Measurements from ENCODE around the gene RUNX1. TPM values are rescaled to one million over a fixed set of nuclear protein-coding genes. Genes with fewer than 3 reads are reported as not detected.

Gene RUNX1
- total and polyA plus RNA-seq, 3 experiments from 2014 or later: 22.0 to 41.5 (median 40.3) TPM

DNA sequence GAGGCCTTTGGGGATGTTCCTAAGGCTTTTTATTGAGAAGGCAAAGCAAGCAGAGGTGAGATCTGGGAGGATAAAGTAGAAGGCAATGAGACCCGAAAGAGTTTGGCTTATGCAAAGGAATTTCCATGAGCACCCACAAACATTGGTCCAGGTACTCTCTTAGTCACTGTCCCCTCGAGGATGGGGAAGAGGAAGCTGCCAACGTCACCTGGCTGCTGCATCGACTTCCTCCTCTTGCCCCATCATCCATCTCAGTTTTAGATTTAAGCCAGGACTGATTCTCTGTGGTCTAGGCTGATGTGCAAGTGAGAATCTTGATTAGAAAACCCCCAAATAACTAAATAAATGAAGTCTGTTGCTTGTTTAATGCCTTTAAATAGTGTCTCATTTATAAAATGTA is 28.7 kb downstream of the RUNX1 start:
- Histone ChIP-seq H3K27ac (ENCODE audit: low read depth, low read length) (no peak overlapping the region), H3K36me3 (ENCODE audit: insufficient read depth, low read length) (no peaks in the 10 kb centered on the region), H3K27me3 (ENCODE audit: insufficient read depth, low read length, poor library complexity, severe bottlenecking) (no peaks in the 10 kb centered on the region), H3K9me3 (ENCODE audit: low read length) (no peaks in the 10 kb centered on the region), H3K4me3 (ENCODE audit: low read length) (no peak overlapping the region), H3K4me1 (ENCODE audit: insufficient read depth, low read length) (peaks cover 79% of the 10 kb centered on the region)
- no peaks in the 10 kb centered on the region for H3K9me3 Mint-ChIP-seq
- peak overlapping the region; percentile 72 to 94 (median 88) for H3K27ac Mint-ChIP-seq
- peaks cover 80 to 97% (median 92%) of the 10 kb centered on the region in 3 donors for H3K4me1 Mint-ChIP-seq
- H3K27me3 Mint-ChIP-seq: no peaks in the 10 kb centered on the region
- ChIA-PET CTCF (no interaction called here), POLR2A (interaction anchor here (0.6 to 0.7 kb wide), 3 partner anchors 18 to 959 kb away, joined by 3 read pairs; no protein-coding TSS in a partner anchor)
- peak overlapping the region in 6 of 7 donors; percentile 4 to 57 (median 13) for H3K4me3 Mint-ChIP-seq
- DNase-seq: no peak
- H3K36me3 Mint-ChIP-seq: peaks cover 0 to 41% (median 9%) of the 10 kb centered on the region in 3 donors

GRCh38 chr21:35019631-35020032 is 29.5 kb downstream of the RUNX1 start:
- no peaks in the 10 kb centered on the region for H3K9me3 Mint-ChIP-seq
- no peaks in the 10 kb centered on the region for H3K27me3 ChIP-seq (ENCODE audit: insufficient read depth, low read length, poor library complexity, severe bottlenecking)
- no peak overlapping the region for H3K4me3 Mint-ChIP-seq
- CTCF ChIA-PET: interaction anchor here (1.3 to 1.9 kb wide), 2 partner anchors 77 to 130 kb away, joined by 3 to 4 read pairs; no protein-coding TSS in a partner anchor
- peak overlapping the region in 3 of 8 donors; percentile 71 to 79 (median 74) for H3K27ac Mint-ChIP-seq
- no peaks in the 10 kb centered on the region for H3K9me3 ChIP-seq (ENCODE audit: low read length)
- H3K36me3 Mint-ChIP-seq: peaks cover 0 to 47% (median 11%) of the 10 kb centered on the region in 3 donors
- DNase-seq: no peak
- H3K27ac ChIP-seq (ENCODE audit: low read depth, low read length): no peak overlapping the region
- no peaks in the 10 kb centered on the region for H3K36me3 ChIP-seq (ENCODE audit: insufficient read depth, low read length)
- no peaks in the 10 kb centered on the region for H3K27me3 Mint-ChIP-seq
- H3K4me3 ChIP-seq (ENCODE audit: low read length): no peak overlapping the region
- peaks cover 80 to 97% (median 92%) of the 10 kb centered on the region in 3 donors for H3K4me1 Mint-ChIP-seq
- H3K4me1 ChIP-seq (ENCODE audit: insufficient read depth, low read length): peaks cover 79% of the 10 kb centered on the region
- POLR2A ChIA-PET: no interaction called here

GRCh38 chr21:35017256-35017655 is 31.8 kb downstream of the RUNX1 start:
- Histone ChIP-seq H3K4me3 (ENCODE audit: low read length) (no peak overlapping the region), H3K4me1 (ENCODE audit: insufficient read depth, low read length) (peaks cover 71% of the 10 kb centered on the region), H3K27ac (ENCODE audit: low read depth, low read length) (no peak overlapping the region), H3K9me3 (ENCODE audit: low read length) (no peaks in the 10 kb centered on the region), H3K36me3 (ENCODE audit: insufficient read depth, low read length) (no peaks in the 10 kb centered on the region), H3K27me3 (ENCODE audit: insufficient read depth, low read length, poor library complexity, severe bottlenecking) (no peaks in the 10 kb centered on the region)
- Mint-ChIP-seq H3K36me3 (peaks cover 0 to 43% (median 8%) of the 10 kb centered on the region in 3 donors), H3K9me3 (no peaks in the 10 kb centered on the region), H3K27me3 (no peaks in the 10 kb centered on the region), H3K4me1 (peaks cover 80 to 97% (median 90%) of the 10 kb centered on the region in 3 donors), H3K4me3 (no peak overlapping the region), H3K27ac (peak overlapping the region; percentile 7 to 90 (median 60))
- DNase-seq: no peak
- CTCF ChIA-PET: interaction anchor here (3.1 kb wide), 1 partner anchor 9 kb away, joined by 8 read pairs; no protein-coding TSS in a partner anchor
- POLR2A ChIA-PET: interaction anchor here (1.0 kb wide), 1 partner anchor 28 kb away, joined by 5 read pairs; no protein-coding TSS in a partner anchor

- Mint-ChIP-seq H3K9me3 (no peaks in the 10 kb centered on the region), H3K27me3 (no peaks in the 10 kb centered on the region), H3K4me1 (peaks cover 80 to 97% (median 90%) of the 10 kb centered on the region in 3 donors), H3K27ac (peak overlapping the region; percentile 41 to 94 (median 80)), H3K4me3 (peak overlapping the region in 1 of 7 donors; percentile 79), H3K36me3 (peaks cover 0 to 42% (median 8%) of the 10 kb centered on the region in 3 donors)
- H3K9me3 ChIP-seq (ENCODE audit: low read length): no peaks in the 10 kb centered on the region
- H3K27ac ChIP-seq (ENCODE audit: low read depth, low read length): no peak overlapping the region
- no peak overlapping the region for H3K4me3 ChIP-seq (ENCODE audit: low read length)
- H3K27me3 ChIP-seq (ENCODE audit: insufficient read depth, low read length, poor library complexity, severe bottlenecking): no peaks in the 10 kb centered on the region
- H3K4me1 ChIP-seq (ENCODE audit: insufficient read depth, low read length): peaks cover 71% of the 10 kb centered on the region
- CTCF ChIA-PET: interaction anchor here (0.6 to 3.1 kb wide), 2 partner anchors 10 to 23 kb away, joined by 3 to 8 read pairs; no protein-coding TSS in a partner anchor
- DNase-seq: no peak
- H3K36me3 ChIP-seq (ENCODE audit: insufficient read depth, low read length): no peaks in the 10 kb centered on the region
- POLR2A ChIA-PET: interaction anchor here (1.0 kb wide), 1 partner anchor 28 kb away, joined by 5 read pairs; no protein-coding TSS in a partner anchor
These were observed 32.4 kb downstream of the RUNX1 start for GRCh38 chr21:35016517-35017188.

DNA sequence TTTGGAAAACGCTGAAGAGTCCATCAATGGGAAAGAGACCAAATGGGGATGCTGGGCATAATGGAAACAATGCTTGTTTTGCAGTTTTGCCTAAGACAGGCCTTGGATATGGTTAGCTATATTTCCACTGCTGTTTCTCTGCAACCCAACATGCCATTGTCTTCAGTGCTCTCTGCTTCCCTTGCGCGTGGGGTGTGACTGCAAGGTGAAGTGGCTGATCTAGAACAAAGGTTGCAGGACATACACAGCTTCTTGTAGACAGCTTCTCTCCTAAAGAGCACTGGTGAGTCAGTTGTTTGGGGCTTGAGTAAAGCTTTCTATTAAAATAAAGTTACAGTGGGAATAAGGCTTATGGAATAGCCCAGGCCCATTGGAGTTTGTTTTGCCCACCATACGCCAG is 33.0 kb downstream of the RUNX1 start:
- no peak overlapping the region for H3K27ac ChIP-seq (ENCODE audit: low read depth, low read length)
- Mint-ChIP-seq H3K36me3 (peaks cover 0 to 40% (median 8%) of the 10 kb centered on the region in 3 donors), H3K27me3 (no peaks in the 10 kb centered on the region), H3K4me3 (no peak overlapping the region), H3K4me1 (peaks cover 80 to 97% (median 90%) of the 10 kb centered on the region in 3 donors), H3K9me3 (no peaks in the 10 kb centered on the region), H3K27ac (peak overlapping the region; percentile 7 to 94 (median 82))
- no peaks in the 10 kb centered on the region for H3K27me3 ChIP-seq (ENCODE audit: insufficient read depth, low read length, poor library complexity, severe bottlenecking)
- ChIA-PET CTCF (interaction anchor here (3.1 kb wide), 1 partner anchor 10 kb away, joined by 8 read pairs; no protein-coding TSS in a partner anchor), POLR2A (interaction anchor here (0.6 kb wide), 1 partner anchor 151 kb away, joined by 3 read pairs; no protein-coding TSS in a partner anchor)
- no peaks in the 10 kb centered on the region for H3K36me3 ChIP-seq (ENCODE audit: insufficient read depth, low read length)
- no peak for DNase-seq
- no peak overlapping the region for H3K4me3 ChIP-seq (ENCODE audit: low read length)
- H3K9me3 ChIP-seq (ENCODE audit: low read length): no peaks in the 10 kb centered on the region
- H3K4me1 ChIP-seq (ENCODE audit: insufficient read depth, low read length): peaks cover 71% of the 10 kb centered on the region

DNA sequence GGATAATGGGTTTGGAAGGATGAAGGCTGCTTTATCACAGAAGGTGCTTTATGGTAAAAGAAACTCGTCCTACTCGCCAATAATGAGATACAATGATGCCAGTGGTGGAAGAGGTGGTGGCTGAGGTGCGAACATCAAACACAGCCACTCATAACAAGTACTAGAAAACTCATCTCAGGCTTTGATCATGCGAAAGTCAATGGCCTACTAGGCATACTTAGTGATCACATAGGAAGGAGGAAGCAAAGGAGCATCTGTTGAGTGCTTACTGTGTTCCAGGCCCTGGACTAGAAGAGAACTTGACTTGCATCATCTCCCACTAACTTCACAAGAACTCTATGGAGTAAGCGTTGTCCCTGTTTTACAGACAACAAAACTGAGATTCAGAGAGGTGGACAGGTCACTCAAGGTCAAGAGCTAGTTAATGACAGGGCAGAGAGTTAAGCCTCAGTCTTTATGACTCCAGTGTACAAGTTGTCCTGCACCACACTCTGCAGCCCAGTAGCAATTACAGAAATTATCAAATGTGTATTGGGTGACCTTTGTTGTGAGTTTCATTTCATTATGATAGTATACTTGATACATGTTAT is 33.6 kb downstream of the RUNX1 start:
- Mint-ChIP-seq H3K4me3 (peak overlapping the region in 4 of 7 donors; percentile 0 to 14 (median 2)), H3K4me1 (peaks cover 80 to 97% (median 90%) of the 10 kb centered on the region in 3 donors), H3K27ac (peak overlapping the region; percentile 7 to 95 (median 42)), H3K9me3 (no peaks in the 10 kb centered on the region), H3K27me3 (no peaks in the 10 kb centered on the region), H3K36me3 (peaks cover 0 to 38% (median 8%) of the 10 kb centered on the region in 3 donors)
- H3K4me1 ChIP-seq (ENCODE audit: insufficient read depth, low read length): peaks cover 71% of the 10 kb centered on the region
- peak in 1 of 5 donors; percentile 58 for DNase-seq
- ChIA-PET CTCF (interaction anchor here (1.4 to 3.1 kb wide), 2 partner anchors 11 to 126 kb away, joined by 4 to 8 read pairs; no protein-coding TSS in a partner anchor), POLR2A (interaction anchor here (0.6 to 1.3 kb wide), 2 partner anchors 10 to 150 kb away, joined by 3 to 5 read pairs; no protein-coding TSS in a partner anchor)
- no peaks in the 10 kb centered on the region for H3K36me3 ChIP-seq (ENCODE audit: insufficient read depth, low read length)
- H3K27me3 ChIP-seq (ENCODE audit: insufficient read depth, low read length, poor library complexity, severe bottlenecking): no peaks in the 10 kb centered on the region
- H3K4me3 ChIP-seq (ENCODE audit: low read length): no peak overlapping the region
- H3K9me3 ChIP-seq (ENCODE audit: low read length): no peaks in the 10 kb centered on the region
- no peak overlapping the region for H3K27ac ChIP-seq (ENCODE audit: low read depth, low read length)

- no peaks in the 10 kb centered on the region for H3K9me3 Mint-ChIP-seq
- peak overlapping the region in 2 of 7 donors; percentile 4 for H3K4me3 Mint-ChIP-seq
- H3K27me3 Mint-ChIP-seq: no peaks in the 10 kb centered on the region
- H3K4me1 ChIP-seq (ENCODE audit: insufficient read depth, low read length): peaks cover 65% of the 10 kb centered on the region
- no peak overlapping the region for H3K4me3 ChIP-seq (ENCODE audit: low read length)
- H3K27ac ChIP-seq (ENCODE audit: low read depth, low read length): no peak overlapping the region
- peak overlapping the region in 6 of 8 donors; percentile 5 to 75 (median 52) for H3K27ac Mint-ChIP-seq
- no peak for DNase-seq
- H3K9me3 ChIP-seq (ENCODE audit: low read length): no peaks in the 10 kb centered on the region
- H3K36me3 Mint-ChIP-seq: peaks cover 0 to 41% (median 10%) of the 10 kb centered on the region in 3 donors
- peaks cover 80 to 97% (median 90%) of the 10 kb centered on the region in 3 donors for H3K4me1 Mint-ChIP-seq
- ChIA-PET POLR2A (interaction anchor here (0.6 to 1.3 kb wide), 3 partner anchors 11 to 34 kb away, joined by 3 to 5 read pairs (median 3); no protein-coding TSS in a partner anchor), CTCF (interaction anchor here (1.4 to 3.1 kb wide), 2 partner anchors 12 to 125 kb away, joined by 4 to 8 read pairs; no protein-coding TSS in a partner anchor)
- H3K27me3 ChIP-seq (ENCODE audit: insufficient read depth, low read length, poor library complexity, severe bottlenecking): no peaks in the 10 kb centered on the region
- no peaks in the 10 kb centered on the region for H3K36me3 ChIP-seq (ENCODE audit: insufficient read depth, low read length)
These were observed 34.6 kb downstream of the RUNX1 start for GRCh38 chr21:35014302-35015041.
